Muscle layer of duodenum (tissue), 2 donors: Measurements from ENCODE around the gene ATF5.

ENCODE experiments used
- H3K27ac ChIP-seq: one replicate; pipeline ENCODE4 v1.7.0; 2013; ENCODE audit warnings: mild to moderate bottlenecking, low read length
- H3K27me3 ChIP-seq: one replicate; pipeline ENCODE4 v1.7.0; 2013; ENCODE audit warnings: low read depth, mild to moderate bottlenecking, control low read depth, low read length
- H3K36me3 ChIP-seq, 2 donors: one replicate each; pipeline ENCODE4 v1.7.0; 2013; ENCODE audit warnings: low read length in 2 of 2, control low read depth in 1 of 2, mild to moderate bottlenecking in 1 of 2; ENCODE audit not compliant: insufficient read depth in 2 of 2, control insufficient read depth in 1 of 2
- H3K4me1 ChIP-seq, 2 donors: one replicate each; pipeline ENCODE4 v1.7.0; 2013; ENCODE audit warnings: low read length in 2 of 2, mild to moderate bottlenecking in 2 of 2, control low read depth in 1 of 2, moderate library complexity in 1 of 2; ENCODE audit not compliant: insufficient read depth in 2 of 2, control insufficient read depth in 1 of 2
- H3K4me3 ChIP-seq, 2 donors: one replicate each; pipeline ENCODE4 v1.7.0; 2013; ENCODE audit warnings: low read length in 2 of 2, low read depth in 1 of 2, mild to moderate bottlenecking in 1 of 2
- H3K9me3 ChIP-seq, 2 donors: one replicate each; pipeline ENCODE4 v1.7.0; 2013; ENCODE audit warnings: low read length in 2 of 2, control low read depth in 1 of 2, mild to moderate bottlenecking in 1 of 2; ENCODE audit not compliant: control insufficient read depth in 1 of 2
- donor health status: healthy.

The ATF5 gene

DNA sequence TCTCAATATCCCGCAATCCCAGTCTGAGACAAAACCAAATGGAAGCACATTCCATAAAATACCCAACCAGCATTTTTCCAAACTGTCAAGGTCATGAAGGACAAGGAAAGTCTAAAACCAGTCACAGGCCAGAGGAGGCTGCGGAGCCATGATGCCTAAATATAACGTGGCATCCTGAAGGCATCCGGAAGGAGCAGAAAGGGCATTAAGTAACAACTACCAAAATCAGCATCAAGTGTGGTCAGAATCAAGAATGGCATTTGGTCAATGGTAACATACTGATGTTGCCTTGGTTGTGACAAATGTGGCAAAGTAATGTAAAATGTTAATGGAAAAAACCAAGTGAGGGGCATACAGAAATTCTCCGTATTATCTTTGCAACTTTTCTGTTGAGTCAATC lies 3.5 kb upstream of the ATF5 start:
- Histone ChIP-seq H3K9me3 (no peaks in the 10 kb centered on the region), H3K4me1 (peaks cover 7 to 20% of the 10 kb centered on the region in 2 donors), H3K36me3 (peaks cover 18 to 42% of the 10 kb centered on the region in 2 donors), H3K4me3 (no peak overlapping the region), H3K27ac (no peak overlapping the region), H3K27me3 (no peaks in the 10 kb centered on the region)

DNA sequence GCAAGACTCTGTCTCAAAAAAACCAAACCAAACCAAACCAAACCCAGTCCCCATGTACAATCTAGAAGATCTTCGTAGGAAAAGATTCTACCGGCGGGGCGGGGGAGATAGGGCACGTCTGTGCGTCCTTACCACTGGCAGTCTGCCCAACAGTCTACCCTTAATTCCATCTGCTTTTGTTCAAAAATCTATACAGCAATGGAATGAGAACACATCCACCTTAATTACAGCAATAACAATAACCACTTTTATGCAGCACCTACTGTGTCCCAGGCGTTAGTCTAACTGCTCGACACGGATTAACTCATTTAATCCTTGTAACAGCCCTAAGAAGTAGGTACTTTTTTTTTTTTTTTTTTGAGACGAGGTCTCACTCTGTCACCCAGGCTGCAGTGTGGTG lies 2.5 kb upstream of the ATF5 start:
- H3K36me3 ChIP-seq = peaks cover 18 to 34% of the 10 kb centered on the region in 2 donors
- peaks cover 7 to 20% of the 10 kb centered on the region in 2 donors for H3K4me1 ChIP-seq
- no peak overlapping the region for H3K27ac ChIP-seq
- no peak overlapping the region for H3K4me3 ChIP-seq
- H3K9me3 ChIP-seq = no peaks in the 10 kb centered on the region
- no peaks in the 10 kb centered on the region for H3K27me3 ChIP-seq

DNA sequence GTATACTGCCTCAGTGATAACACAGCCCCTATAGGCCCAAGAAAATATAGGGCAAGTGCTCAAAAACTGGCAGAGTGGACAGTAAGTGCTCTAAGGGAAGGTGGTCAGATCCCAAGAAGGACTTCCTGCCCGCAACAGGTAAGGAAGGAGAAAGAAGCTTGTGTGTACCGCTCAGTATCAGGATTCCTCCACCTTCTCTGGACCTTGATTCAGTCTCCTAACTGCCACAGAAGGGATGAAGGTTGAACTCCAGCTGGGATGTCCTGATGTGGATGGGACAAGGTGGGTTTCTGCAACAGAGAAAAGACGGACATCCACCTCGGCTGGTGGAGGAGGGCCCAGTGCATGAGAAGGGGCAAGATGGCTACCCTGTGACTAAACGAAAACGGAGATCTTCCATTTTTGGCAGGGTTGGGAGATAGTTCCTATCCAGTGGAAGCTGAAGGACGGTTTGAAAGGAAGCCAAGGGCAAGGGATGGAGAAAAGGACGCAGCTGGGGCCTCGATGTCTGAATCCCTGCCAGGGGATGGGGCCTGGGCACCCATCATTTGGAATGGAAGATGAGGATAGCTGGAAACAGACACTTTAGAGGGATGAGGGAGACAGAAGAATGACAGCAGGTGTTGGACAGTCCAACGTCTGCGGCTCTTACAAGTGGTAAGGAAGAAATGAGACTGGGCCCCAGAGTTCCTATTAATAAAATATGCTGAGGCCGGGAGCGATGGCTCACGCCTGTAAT lies 1.3 kb upstream of the ATF5 start:
- no peaks in the 10 kb centered on the region for H3K27me3 ChIP-seq
- no peaks in the 10 kb centered on the region for H3K9me3 ChIP-seq
- H3K36me3 ChIP-seq = peaks cover 18 to 23% of the 10 kb centered on the region in 2 donors
- peak overlapping the region in 1 of 2 donors; percentile 38 for H3K4me3 ChIP-seq
- H3K4me1 ChIP-seq = peaks cover 7 to 20% of the 10 kb centered on the region in 2 donors
- H3K27ac ChIP-seq = peak overlapping the region; percentile 68

DNA sequence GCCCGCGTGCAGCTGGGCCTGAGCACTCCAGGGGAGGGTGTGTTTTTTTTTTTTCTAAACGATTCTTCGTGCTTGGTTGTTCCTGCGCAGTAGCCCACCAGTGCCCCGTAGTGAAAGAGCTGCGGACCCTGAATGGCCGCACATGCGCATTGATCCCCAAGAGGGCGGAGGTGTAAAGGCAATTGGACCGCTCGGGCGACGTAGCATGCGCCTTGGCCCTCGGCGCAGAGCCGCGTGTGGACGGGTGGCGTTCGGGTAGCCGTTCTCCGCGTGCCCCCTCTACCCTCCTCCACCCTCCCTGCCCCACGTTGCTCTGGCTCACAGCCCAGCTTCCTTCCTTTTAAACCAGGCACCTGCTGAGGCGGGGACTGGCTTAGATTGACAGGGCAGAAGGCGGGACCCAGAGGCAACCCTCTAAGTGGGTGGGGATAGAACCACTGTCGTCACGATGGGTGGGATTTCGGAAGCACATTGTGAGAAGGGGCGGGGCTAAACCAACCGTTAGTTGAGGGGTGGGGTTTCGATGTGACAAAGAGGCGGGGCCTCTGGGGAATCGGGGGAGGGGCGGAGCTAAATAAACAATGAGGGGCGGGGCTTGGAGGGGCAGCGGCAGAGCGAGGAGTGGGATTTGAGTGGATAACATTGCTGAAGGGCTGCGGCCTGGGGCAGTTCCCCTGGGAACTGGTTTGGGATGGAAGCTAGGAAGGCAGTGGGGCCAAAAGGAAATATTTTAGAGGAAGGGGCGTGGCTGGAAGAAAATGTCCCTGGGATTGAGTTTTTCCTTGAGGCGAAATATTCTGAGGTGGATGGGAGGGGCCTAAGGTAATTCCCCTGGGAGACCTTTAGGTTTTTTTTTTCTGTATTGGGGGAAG lies 842 bp downstream of the ATF5 start:
- H3K27ac ChIP-seq = peak overlapping the region; percentile 88
- H3K9me3 ChIP-seq = no peaks in the 10 kb centered on the region
- H3K4me1 ChIP-seq = peaks cover 7 to 20% of the 10 kb centered on the region in 2 donors
- peak overlapping the region; percentile 90 to 100 for H3K4me3 ChIP-seq
- H3K36me3 ChIP-seq = peaks cover 9 to 12% of the 10 kb centered on the region in 2 donors
- H3K27me3 ChIP-seq = no peaks in the 10 kb centered on the region

DNA sequence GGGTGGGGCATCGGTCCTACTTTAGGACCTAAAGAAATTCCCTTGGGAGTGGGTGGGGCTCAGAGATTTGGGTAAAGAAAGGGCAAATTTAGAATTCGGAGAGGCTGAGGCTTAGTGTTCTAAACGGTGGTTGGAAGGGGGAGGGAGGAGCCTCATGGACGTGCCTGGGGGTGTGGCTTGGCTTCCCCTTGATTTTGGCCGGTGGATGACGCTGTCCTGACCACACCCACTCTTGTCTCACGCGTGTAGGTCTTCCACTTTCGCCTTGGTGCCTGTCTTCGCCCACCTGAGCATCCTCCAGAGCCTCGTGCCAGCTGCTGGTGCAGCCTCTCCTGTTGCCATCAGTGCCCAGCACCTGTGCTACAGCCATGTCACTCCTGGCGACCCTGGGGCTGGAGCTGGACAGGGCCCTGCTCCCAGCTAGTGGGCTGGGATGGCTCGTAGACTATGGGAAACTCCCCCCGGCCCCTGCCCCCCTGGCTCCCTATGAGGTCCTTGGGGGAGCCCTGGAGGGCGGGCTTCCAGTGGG lies 1.5 kb downstream of the ATF5 start:
- H3K27me3 ChIP-seq = no peaks in the 10 kb centered on the region
- H3K36me3 ChIP-seq = peaks cover 9 to 12% of the 10 kb centered on the region in 2 donors
- H3K4me1 ChIP-seq = peaks cover 7 to 20% of the 10 kb centered on the region in 2 donors
- H3K27ac ChIP-seq = no peak overlapping the region
- H3K4me3 ChIP-seq = peak overlapping the region in 1 of 2 donors; percentile 100
- no peaks in the 10 kb centered on the region for H3K9me3 ChIP-seq

DNA sequence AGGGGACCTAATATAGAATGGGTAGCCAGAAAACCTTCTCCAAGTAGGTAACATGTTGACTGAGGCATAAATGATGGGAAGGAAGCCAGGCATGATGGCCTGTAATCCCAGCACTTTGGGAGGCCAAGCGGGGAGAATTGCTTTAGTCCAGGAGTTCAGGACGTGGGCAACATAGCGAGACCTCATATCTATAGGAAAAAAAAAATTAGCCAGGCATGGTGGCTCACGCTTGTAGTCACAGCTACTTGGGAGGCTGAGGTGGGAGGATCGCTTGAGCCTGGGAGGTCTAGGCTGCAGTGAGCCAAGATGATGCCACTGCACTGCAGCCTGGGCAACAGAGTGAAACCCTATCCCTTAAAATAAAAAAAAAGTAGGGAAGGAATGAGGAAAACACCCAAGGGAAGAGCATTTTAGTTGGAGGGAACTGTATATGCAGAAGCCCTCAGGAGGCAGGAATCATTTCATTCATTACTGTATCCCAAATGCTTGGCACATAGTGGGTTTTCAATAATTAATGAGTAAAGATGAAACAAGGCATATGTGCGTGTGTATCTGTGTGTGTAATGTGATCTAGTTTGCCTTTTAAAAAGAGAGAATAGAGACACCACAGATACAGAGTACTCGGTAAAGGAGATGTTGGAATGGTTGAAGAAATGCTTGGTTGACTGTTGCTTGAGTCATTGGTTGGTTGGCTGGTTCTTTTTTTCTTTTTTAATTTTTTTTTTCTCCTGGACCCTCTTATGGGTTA lies 2.5 kb downstream of the ATF5 start:
- no peaks in the 10 kb centered on the region for H3K9me3 ChIP-seq
- H3K36me3 ChIP-seq = peaks cover 9 to 11% of the 10 kb centered on the region in 2 donors
- no peak overlapping the region for H3K27ac ChIP-seq
- no peaks in the 10 kb centered on the region for H3K27me3 ChIP-seq
- peaks cover 7 to 20% of the 10 kb centered on the region in 2 donors for H3K4me1 ChIP-seq
- no peak overlapping the region for H3K4me3 ChIP-seq

DNA sequence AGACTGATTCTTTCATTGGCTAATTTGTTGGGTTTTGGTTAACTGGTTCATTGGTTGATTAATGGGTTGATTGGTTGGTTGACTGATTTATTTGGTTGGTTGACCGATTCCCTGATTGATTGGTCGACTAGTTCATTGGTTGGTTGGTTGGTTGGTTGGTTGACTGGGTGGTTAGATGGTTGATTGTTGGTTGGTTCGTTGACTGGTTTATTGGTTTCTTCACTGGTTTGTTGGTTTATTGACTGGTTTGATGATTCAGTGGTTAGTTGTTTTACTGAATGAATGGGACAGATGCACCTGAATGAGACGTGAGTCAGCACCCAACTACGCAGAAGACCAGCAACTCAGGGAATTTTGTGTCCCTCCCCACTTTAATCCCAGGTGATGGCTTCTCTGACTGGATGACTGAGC lies 3.0 kb downstream of the ATF5 start:
- no peak overlapping the region for H3K27ac ChIP-seq
- no peak overlapping the region for H3K4me3 ChIP-seq
- peaks cover 8 to 9% of the 10 kb centered on the region in 2 donors for H3K36me3 ChIP-seq
- no peaks in the 10 kb centered on the region for H3K27me3 ChIP-seq
- H3K9me3 ChIP-seq = no peaks in the 10 kb centered on the region
- peaks cover 7 to 18% of the 10 kb centered on the region in 2 donors for H3K4me1 ChIP-seq

DNA sequence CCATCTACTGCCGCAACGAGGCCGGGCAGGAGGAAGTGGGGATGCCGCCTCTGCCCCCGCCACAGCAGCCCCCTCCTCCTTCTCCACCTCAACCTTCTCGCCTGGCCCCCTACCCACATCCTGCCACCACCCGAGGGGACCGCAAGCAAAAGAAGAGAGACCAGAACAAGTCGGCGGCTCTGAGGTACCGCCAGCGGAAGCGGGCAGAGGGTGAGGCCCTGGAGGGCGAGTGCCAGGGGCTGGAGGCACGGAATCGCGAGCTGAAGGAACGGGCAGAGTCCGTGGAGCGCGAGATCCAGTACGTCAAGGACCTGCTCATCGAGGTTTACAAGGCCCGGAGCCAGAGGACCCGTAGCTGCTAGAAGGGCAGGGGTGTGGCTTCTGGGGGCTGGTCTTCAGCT lies 3.7 kb downstream of the ATF5 start:
- H3K4me1 ChIP-seq = peaks cover 2 to 15% of the 10 kb centered on the region in 2 donors
- H3K27me3 ChIP-seq = no peaks in the 10 kb centered on the region
- no peak overlapping the region for H3K4me3 ChIP-seq
- no peaks in the 10 kb centered on the region for H3K9me3 ChIP-seq
- no peak overlapping the region for H3K27ac ChIP-seq
- H3K36me3 ChIP-seq = peaks cover 1 to 3% of the 10 kb centered on the region in 2 donors

DNA sequence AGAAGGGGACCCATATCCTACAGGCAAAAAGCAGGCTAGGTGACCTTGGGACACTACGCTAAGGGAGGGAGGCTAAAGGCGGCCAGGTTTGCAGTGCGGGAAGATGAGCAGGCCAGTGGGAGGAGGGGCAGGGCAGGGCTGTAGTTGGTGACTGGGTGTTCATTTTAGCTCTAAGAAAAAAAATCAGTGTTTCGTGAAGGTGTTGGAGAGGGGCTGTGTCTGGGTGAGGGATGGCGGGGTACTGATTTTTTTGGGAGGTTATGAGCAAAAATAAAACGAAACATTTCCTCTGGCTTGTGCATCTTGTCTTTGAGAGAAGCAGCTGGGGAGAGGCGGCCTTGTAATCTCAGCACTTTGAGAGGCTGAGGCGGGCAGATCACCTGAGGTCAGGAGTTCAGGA lies 4.6 kb downstream of the ATF5 start:
- Histone ChIP-seq H3K27me3 (no peaks in the 10 kb centered on the region), H3K4me1 (peaks cover 2 to 9% of the 10 kb centered on the region in 2 donors), H3K4me3 (no peak overlapping the region), H3K9me3 (no peaks in the 10 kb centered on the region), H3K27ac (no peak overlapping the region), H3K36me3 (peaks cover 0 to 3% of the 10 kb centered on the region in 2 donors)

DNA sequence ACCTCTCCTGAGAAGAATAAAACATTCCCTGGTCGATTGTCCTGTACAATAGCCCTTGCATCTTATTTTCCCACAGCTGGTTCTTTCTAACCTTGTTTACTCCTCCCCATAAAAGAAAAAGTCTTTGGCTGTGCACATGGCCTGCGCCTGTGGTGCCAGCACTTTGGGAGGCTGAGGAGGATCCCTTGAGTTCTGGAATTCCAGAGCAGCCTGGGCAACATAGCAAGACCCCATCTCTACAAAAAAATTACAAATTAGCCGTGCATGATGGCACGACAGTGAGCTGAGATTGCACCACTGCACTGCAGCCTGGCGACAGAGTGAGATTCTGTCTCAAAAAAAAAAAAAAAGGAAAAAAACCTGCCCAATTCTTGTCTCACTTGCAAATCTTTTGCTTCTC lies 7.5 kb downstream of the ATF5 start:
- Histone ChIP-seq H3K27ac (no peak overlapping the region), H3K27me3 (no peaks in the 10 kb centered on the region), H3K36me3 (peaks cover 0 to 3% of the 10 kb centered on the region in 2 donors), H3K4me1 (peaks cover 2 to 7% of the 10 kb centered on the region in 2 donors), H3K9me3 (no peaks in the 10 kb centered on the region), H3K4me3 (no peak overlapping the region)
